ENCODE measurements around the gene NPFFR1. TPM values are rescaled to one million over a fixed set of nuclear protein-coding genes. Genes with fewer than 3 reads are reported as not detected.

Gene NPFFR1
- total RNA-seq, 1 experiment from 2014 or later = 0.02 TPM

DNA sequence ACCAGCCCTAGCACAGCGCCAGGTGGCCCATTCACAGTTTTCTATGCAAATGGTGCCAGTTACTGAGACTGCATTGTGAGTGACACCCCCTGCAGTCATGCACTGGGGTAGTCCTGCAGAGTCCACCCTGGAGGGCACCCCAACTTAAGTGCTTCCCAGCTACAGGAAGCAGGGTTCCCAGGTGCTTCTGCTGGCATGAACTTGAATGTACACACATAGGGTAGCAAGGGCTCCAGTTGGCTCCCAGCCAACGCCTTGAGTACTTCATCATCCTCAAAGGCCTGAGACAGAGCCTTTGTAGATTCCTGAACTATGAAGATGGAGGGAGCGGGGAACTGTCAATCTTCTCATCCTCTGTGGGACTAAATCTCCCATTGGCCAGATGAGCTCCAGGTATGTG is 11.5 kb upstream of the NPFFR1 start:
- no peak overlapping the region for H3K4me3 ChIP-seq (ENCODE audit: low read depth, low read length, poor library complexity, severe bottlenecking)
- POLR2A ChIA-PET (ENCODE audit: low non-redundant PET) = no interaction called here
- peaks cover 4% of the 10 kb centered on the region for H3K4me1 ChIP-seq (ENCODE audit: insufficient read depth, low read length, poor library complexity, severe bottlenecking)
- CTCF ChIA-PET = no interaction called here
- intact Hi-C loops (cut with micrococcal nuclease; ENCODE audit: unreplicated experiment) = no loop called here
- no peaks in the 10 kb centered on the region for H3K36me3 ChIP-seq (ENCODE audit: insufficient read depth, low read length, poor library complexity, severe bottlenecking)
- BruUV-seq (replicated peaks) = no TSS peak
- no peak for TF ChIP-seq EZH2 (IDR thresholded peaks at IDR 0.05; ENCODE audit: borderline replicate concordance, low read depth, low read length, poor library complexity, severe bottlenecking)
- TF ChIP-seq, protein P1, sequence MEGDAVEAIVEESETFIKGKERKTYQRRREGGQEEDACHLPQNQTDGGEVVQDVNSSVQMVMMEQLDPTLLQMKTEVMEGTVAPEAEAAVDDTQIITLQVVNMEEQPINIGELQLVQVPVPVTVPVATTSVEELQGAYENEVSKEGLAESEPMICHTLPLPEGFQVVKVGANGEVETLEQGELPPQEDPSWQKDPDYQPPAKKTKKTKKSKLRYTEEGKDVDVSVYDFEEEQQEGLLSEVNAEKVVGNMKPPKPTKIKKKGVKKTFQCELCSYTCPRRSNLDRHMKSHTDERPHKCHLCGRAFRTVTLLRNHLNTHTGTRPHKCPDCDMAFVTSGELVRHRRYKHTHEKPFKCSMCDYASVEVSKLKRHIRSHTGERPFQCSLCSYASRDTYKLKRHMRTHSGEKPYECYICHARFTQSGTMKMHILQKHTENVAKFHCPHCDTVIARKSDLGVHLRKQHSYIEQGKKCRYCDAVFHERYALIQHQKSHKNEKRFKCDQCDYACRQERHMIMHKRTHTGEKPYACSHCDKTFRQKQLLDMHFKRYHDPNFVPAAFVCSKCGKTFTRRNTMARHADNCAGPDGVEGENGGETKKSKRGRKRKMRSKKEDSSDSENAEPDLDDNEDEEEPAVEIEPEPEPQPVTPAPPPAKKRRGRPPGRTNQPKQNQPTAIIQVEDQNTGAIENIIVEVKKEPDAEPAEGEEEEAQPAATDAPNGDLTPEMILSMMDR (conservative IDR thresholded peaks at IDR 0.05; ENCODE audit: low read depth, low read length) = no peak
- no peak overlapping the region for H3K27ac ChIP-seq (ENCODE audit: low read depth, low read length, poor library complexity, severe bottlenecking)
- DNase-seq (ENCODE audit: low spot score) = no peak
- no peaks in the 10 kb centered on the region for H3K9me3 ChIP-seq (ENCODE audit: low read depth, low read length, poor library complexity, severe bottlenecking)
- no peaks in the 10 kb centered on the region for H3K27me3 ChIP-seq (replicated peaks; ENCODE audit: insufficient read depth, low read depth, low read length, poor library complexity)

GRCh38 chr10:70293169-70293843 is 9.5 kb upstream of the NPFFR1 start:
- Histone ChIP-seq H3K27me3 (replicated peaks; ENCODE audit: insufficient read depth, low read depth, low read length, poor library complexity) (no peaks in the 10 kb centered on the region), H3K4me1 (ENCODE audit: insufficient read depth, low read length, poor library complexity, severe bottlenecking) (peaks cover 4% of the 10 kb centered on the region), H3K4me3 (ENCODE audit: low read depth, low read length, poor library complexity, severe bottlenecking) (no peak overlapping the region), H3K36me3 (ENCODE audit: insufficient read depth, low read length, poor library complexity, severe bottlenecking) (no peaks in the 10 kb centered on the region), H3K9me3 (ENCODE audit: low read depth, low read length, poor library complexity, severe bottlenecking) (no peaks in the 10 kb centered on the region), H3K27ac (ENCODE audit: low read depth, low read length, poor library complexity, severe bottlenecking) (no peak overlapping the region)
- intact Hi-C loops (cut with micrococcal nuclease; ENCODE audit: unreplicated experiment) = no loop called here
- BruUV-seq (replicated peaks) = no TSS peak
- DNase-seq (ENCODE audit: low spot score) = no peak
- ChIA-PET POLR2A (ENCODE audit: low non-redundant PET) (no interaction called here), CTCF (no interaction called here)
- TF ChIP-seq EZH2 (IDR thresholded peaks at IDR 0.05; ENCODE audit: borderline replicate concordance, low read depth, low read length, poor library complexity, severe bottlenecking) = no peak
- TF ChIP-seq, protein P1 (conservative IDR thresholded peaks at IDR 0.05; ENCODE audit: low read depth, low read length) = no peak

- TF ChIP-seq EZH2 (IDR thresholded peaks at IDR 0.05; ENCODE audit: borderline replicate concordance, low read depth, low read length, poor library complexity, severe bottlenecking) = no peak
- TF ChIP-seq, protein P1 (conservative IDR thresholded peaks at IDR 0.05; ENCODE audit: low read depth, low read length) = no peak
- Histone ChIP-seq H3K36me3 (ENCODE audit: insufficient read depth, low read length, poor library complexity, severe bottlenecking) (no peaks in the 10 kb centered on the region), H3K27ac (ENCODE audit: low read depth, low read length, poor library complexity, severe bottlenecking) (no peak overlapping the region), H3K27me3 (replicated peaks; ENCODE audit: insufficient read depth, low read depth, low read length, poor library complexity) (no peaks in the 10 kb centered on the region), H3K4me1 (ENCODE audit: insufficient read depth, low read length, poor library complexity, severe bottlenecking) (peaks cover 4% of the 10 kb centered on the region), H3K9me3 (ENCODE audit: low read depth, low read length, poor library complexity, severe bottlenecking) (no peaks in the 10 kb centered on the region), H3K4me3 (ENCODE audit: low read depth, low read length, poor library complexity, severe bottlenecking) (no peak overlapping the region)
- no peak for DNase-seq (ENCODE audit: low spot score)
- ChIA-PET POLR2A (ENCODE audit: low non-redundant PET) (no interaction called here), CTCF (no interaction called here)
- intact Hi-C loops (cut with micrococcal nuclease; ENCODE audit: unreplicated experiment) = no loop called here
- BruUV-seq (replicated peaks) = no TSS peak
These were observed 8.2 kb upstream of the NPFFR1 start for GRCh38 chr10:70292004-70292403.
